ENCODE results near the gene GJA3. TPM values are rescaled to one million over a fixed set of nuclear protein-coding genes. Genes with fewer than 3 reads are reported as not detected.

GJA3 gene
- total and polyA plus RNA-seq, 9 donors = 0.08 to 0.34 (median 0.15) TPM; not detected in 2

DNA sequence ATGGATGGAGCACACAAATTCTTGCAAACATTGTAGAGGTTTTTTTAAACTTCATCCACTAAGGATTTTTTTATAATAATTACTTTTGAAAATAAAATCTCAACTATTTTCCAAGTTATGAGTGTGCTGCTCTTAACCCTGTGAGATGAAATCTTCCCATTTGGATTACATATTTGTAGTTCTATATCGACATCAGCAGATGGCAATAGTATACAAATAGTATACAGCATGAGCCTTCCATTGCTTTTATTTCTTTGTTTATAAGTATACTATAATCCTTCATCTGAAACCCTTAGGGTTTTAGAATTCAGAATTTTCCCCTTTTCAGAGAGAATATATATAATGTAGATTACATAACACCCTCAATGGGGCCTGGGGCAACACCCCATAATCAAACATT is 70.5 kb downstream of the GJA3 start:
- Histone ChIP-seq H3K36me3 (no peaks in the 10 kb centered on the region), H3K27me3 (no peaks in the 10 kb centered on the region), H3K4me3 (no peak overlapping the region), H3K4me1 (ENCODE audit: insufficient read depth) (no peaks in the 10 kb centered on the region), H3K27ac (no peak overlapping the region), H3K9me3 (no peaks in the 10 kb centered on the region)
- TF ChIP-seq, protein P1, sequence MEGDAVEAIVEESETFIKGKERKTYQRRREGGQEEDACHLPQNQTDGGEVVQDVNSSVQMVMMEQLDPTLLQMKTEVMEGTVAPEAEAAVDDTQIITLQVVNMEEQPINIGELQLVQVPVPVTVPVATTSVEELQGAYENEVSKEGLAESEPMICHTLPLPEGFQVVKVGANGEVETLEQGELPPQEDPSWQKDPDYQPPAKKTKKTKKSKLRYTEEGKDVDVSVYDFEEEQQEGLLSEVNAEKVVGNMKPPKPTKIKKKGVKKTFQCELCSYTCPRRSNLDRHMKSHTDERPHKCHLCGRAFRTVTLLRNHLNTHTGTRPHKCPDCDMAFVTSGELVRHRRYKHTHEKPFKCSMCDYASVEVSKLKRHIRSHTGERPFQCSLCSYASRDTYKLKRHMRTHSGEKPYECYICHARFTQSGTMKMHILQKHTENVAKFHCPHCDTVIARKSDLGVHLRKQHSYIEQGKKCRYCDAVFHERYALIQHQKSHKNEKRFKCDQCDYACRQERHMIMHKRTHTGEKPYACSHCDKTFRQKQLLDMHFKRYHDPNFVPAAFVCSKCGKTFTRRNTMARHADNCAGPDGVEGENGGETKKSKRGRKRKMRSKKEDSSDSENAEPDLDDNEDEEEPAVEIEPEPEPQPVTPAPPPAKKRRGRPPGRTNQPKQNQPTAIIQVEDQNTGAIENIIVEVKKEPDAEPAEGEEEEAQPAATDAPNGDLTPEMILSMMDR (IDR thresholded peaks at IDR 0.05) = no peak
- no peak for TF ChIP-seq EP300 (IDR thresholded peaks at IDR 0.05)
- no peak for TF ChIP-seq POLR2A (IDR thresholded peaks at IDR 0.05)
- DNase-seq = no peak
- intact Hi-C loops (cut with DNase I) = no loop called here
- 57 to 66% (median 66%) methylated on average over 1 of the region's 1 CpG for WGBS, 3 donors

Other genes with a start within 250 kb of the GJA3 start
- gene ZMYM2, start 202.3 kb downstream of the GJA3 start, total RNA-seq = 10 to 100 TPM; 55.0 to 97.6 (median 76.0) TPM
- gene ZMYM2, start 202.3 kb downstream of the GJA3 start, polyA plus RNA-seq = 10 to 100 TPM; 17.2 to 46.3 TPM
- 1 to 10 TPM in 2 of 7 donors, under 1 TPM in 2, not detected in 3; 0.30 to 2.5 (median 1.4) TPM for gene GJB2, start 31.9 kb upstream of the GJA3 start, total RNA-seq
- under 1 TPM; 0.13 to 0.72 TPM for gene GJB2, start 31.9 kb upstream of the GJA3 start, polyA plus RNA-seq
- not detected for gene GJB6, start 71.3 kb upstream of the GJA3 start, total RNA-seq
- not detected for gene GJB6, start 71.3 kb upstream of the GJA3 start, polyA plus RNA-seq

Data from ovary (tissue), 9 donors.